22Rv1 (cell line): ENCODE measurements around the gene UBE2E2.

Source experiments
- H3K27ac ChIP-seq: fragments of 450-650 bp; 2 replicates; pipeline ENCODE4 v1.5.1; 2017
- ZFX ChIP-seq: fragments of 450-650 bp; IDR thresholded peaks from 2 replicates; pipeline ENCODE4 v1.6.1; 2017; ENCODE audit warnings: antibody characterized with exemption, borderline replicate concordance
- TF ChIP-seq, protein P1 (sequence below): fragments of 450-650 bp; IDR thresholded peaks from 2 replicates; pipeline ENCODE4 v1.5.1; 2017; ENCODE audit warnings: mild to moderate bottlenecking

UBE2E2 gene

DNA sequence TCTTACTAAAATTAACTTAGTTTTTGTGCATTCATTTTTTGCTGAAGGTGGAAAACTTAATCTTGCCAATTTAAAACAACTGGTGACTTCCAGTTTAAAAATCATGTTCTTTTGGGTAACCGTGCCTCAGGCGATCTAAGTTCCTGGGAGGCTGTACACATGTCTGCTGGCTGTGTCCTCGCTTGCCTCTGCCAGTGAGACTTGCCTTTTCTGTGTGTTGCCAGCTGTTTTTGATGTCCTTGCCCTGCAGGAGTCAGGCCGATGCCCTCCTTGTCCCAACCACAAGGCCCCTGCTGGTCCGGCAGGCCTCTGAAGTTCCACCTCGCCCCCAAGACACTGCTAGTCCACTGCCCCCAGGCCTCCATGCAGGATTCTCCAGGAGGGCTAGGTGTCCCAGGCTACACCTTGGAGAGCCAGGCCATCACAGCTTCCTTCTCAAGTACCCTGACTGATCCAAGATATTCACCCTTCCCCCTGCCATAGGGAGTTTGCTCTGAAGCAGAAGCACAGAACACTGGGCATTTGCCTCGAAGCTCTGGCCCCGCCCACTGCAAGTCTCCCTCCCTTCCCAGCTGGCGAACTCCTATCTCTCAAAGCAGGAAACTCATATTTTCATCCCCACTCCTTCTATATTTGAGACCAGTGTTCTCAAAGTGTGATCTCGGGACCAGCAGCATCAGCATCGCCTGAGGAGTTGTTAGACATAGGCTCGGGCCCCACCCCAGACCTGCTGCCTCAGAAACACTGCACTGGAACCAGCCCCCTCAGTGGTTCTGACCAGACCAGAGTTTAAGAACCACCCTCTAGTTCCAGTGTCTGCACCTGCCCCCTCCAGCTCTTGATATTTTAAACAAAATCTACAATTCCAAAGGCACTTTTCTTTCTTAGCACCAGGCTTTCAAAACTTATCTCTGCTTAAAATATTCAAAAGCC is 416.8 kb downstream of the UBE2E2 start:
- TF ChIP-seq, protein P1, sequence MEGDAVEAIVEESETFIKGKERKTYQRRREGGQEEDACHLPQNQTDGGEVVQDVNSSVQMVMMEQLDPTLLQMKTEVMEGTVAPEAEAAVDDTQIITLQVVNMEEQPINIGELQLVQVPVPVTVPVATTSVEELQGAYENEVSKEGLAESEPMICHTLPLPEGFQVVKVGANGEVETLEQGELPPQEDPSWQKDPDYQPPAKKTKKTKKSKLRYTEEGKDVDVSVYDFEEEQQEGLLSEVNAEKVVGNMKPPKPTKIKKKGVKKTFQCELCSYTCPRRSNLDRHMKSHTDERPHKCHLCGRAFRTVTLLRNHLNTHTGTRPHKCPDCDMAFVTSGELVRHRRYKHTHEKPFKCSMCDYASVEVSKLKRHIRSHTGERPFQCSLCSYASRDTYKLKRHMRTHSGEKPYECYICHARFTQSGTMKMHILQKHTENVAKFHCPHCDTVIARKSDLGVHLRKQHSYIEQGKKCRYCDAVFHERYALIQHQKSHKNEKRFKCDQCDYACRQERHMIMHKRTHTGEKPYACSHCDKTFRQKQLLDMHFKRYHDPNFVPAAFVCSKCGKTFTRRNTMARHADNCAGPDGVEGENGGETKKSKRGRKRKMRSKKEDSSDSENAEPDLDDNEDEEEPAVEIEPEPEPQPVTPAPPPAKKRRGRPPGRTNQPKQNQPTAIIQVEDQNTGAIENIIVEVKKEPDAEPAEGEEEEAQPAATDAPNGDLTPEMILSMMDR: no peak
- no peak for TF ChIP-seq ZFX
- no peak overlapping the region for H3K27ac ChIP-seq

GRCh38 chr3:23620638-23621015 is 417.5 kb downstream of the UBE2E2 start:
- no peak overlapping the region for H3K27ac ChIP-seq
- TF ChIP-seq, protein P1: no peak
- TF ChIP-seq ZFX: no peak

DNA sequence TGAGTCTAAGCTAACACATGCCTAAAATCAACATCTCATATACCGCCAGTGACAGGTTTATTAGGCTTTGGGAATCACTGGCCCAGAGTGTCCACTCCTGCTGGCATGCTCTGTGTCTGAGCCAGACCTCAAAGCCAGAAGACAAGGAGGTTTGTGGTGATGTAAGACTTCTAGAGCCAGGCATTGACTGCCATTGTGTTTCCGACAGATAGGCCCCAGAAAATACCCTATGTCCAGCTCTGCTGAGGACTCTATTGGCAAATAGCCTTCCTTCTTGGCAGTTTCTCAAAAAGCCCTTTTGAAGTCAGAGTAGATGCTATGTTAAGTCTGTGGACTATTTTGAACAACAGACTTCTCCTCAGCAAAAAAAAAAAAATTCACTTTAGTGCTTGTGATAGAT is 420.7 kb downstream of the UBE2E2 start:
- no peak overlapping the region for H3K27ac ChIP-seq
- TF ChIP-seq, protein P1: no peak
- no peak for TF ChIP-seq ZFX

DNA sequence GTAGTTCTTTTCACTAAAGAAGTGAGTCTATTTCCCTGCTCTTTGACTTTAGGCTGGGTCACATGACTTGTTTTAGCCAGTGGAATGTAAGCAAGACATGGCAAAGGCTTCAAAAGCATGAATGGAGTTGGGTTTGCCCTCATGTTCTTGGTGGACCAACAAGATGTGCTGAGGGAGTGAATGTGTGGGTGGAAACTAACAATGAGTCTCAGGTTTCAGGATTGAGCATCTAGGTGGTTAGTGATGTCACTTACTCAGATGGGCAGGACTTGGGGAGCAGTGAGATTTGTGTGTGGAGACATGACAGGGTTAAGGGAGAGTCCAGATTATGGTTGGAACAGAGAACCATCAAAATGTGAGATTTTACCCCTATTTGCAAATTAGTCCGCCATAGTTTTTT is 421.2 kb downstream of the UBE2E2 start:
- no peak for TF ChIP-seq ZFX
- TF ChIP-seq, protein P1: no peak
- no peak overlapping the region for H3K27ac ChIP-seq

DNA sequence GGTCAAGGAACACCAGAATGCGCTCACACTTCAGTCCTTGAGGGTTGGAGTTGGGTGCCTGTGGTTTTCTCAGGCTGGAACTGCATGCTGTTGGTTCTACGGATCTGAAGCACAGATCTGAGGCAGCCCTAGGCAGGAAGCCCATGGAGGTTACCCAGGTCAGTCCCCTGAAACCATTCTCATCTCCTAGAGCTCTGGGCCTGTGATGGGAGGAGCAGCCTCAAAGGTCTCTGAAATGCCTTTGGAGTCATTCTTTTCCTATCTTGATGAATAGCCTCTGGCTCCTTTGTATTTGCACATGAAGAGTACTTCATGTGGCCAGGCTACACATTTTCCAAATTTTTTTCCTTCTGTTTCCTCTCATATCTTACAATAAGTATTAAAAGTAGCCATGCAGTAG is 423.3 kb downstream of the UBE2E2 start:
- H3K27ac ChIP-seq: no peak overlapping the region
- no peak for TF ChIP-seq ZFX
- TF ChIP-seq, protein P1: no peak

DNA sequence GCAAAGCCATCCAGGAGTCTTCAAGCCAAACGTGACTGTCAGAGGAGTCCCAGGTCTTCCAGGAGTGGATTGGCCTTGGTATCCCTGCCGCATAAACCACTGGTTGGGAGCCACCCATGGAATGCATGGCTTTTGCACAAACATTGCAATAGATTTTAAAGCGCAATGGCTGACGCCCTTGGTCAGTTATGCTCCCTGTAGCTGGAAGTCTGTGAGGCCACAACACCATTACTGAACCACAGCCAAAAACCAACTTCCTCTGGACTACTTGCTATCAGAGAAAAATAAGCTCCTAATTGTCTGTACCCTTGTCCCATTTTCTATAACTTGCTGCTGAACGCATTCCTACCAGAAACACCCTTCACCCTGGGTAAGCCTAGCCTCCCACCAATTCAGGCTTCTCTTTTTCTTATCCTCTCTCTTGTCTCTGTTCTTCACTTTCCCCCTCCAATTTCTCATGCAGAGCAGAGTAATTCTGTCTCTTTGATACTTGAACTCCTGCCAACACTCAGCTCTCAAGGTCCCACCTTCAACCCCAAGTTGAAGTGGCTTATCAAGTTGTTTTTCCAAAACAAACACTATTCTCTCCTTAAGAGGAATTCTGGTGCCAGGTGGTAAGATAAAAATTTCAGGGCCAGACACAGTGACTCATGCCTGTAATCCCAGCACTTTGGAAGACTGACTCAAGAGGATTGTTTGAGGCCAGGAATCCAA is 426.2 kb downstream of the UBE2E2 start:
- TF ChIP-seq, protein P1: no peak
- TF ChIP-seq ZFX: no peak
- no peak overlapping the region for H3K27ac ChIP-seq
